SU-DHL-6 (cell line): Measurements from ENCODE around the gene FGF19.

Source experiments
- H2AFZ ChIP-seq: fragments of 200-600 bp; sonication (generic); 2 replicates; pipeline ENCODE4 v1.6.1; 2014; ENCODE audit warnings: low read depth, mild to moderate bottlenecking, moderate library complexity, mixed read lengths, antibody characterized with exemption, low read length; ENCODE audit not compliant: severe bottlenecking
- H3F3A ChIP-seq: fragments of 200-600 bp; shearing (Covaris generic); 2 replicates; pipeline ENCODE4 v1.6.0; 2016; ENCODE audit warnings: antibody characterized with exemption, mild to moderate bottlenecking; ENCODE audit not compliant: insufficient read depth
- H3K27ac ChIP-seq: fragments of 200-600 bp; sonication (generic); 2 replicates; pipeline ENCODE4 v1.5.1; 2016; ENCODE audit warnings: low read depth, mild to moderate bottlenecking, low read length, moderate library complexity, mixed read lengths
- H3K27me3 ChIP-seq: fragments of 200-600 bp; sonication (generic), shearing (Covaris generic); 2 replicates; pipeline ENCODE4 v1.6.0; 2014; ENCODE audit warnings: mild to moderate bottlenecking, low read length
- H3K36me3 ChIP-seq: fragments of 200-600 bp; sonication (generic); 2 replicates; pipeline ENCODE4 v1.6.1; 2014; ENCODE audit warnings: mild to moderate bottlenecking, low read length, mixed read lengths
- H3K4me2 ChIP-seq: fragments of 300-600, 200-600 bp; shearing (Covaris generic), sonication (generic); 2 replicates; pipeline ENCODE4 v1.6.0; 2014; ENCODE audit warnings: low read length, low read depth, mild to moderate bottlenecking; ENCODE audit not compliant: poor library complexity, severe bottlenecking
- H3K4me3 ChIP-seq: fragments of 200-600 bp; sonication (generic); 2 replicates; pipeline ENCODE4 v1.5.1; 2014; ENCODE audit warnings: antibody characterized with exemption, low read length, mild to moderate bottlenecking, mixed read lengths; ENCODE audit not compliant: insufficient read depth, poor library complexity, severe bottlenecking
- H3K79me2 ChIP-seq: fragments of 200-600 bp; sonication (generic); 2 replicates; pipeline ENCODE4 v1.6.1; 2014; ENCODE audit warnings: mild to moderate bottlenecking, low read length, moderate library complexity; ENCODE audit not compliant: insufficient read depth
- H3K9ac ChIP-seq: fragments of 200-600 bp; sonication (generic); 2 replicates; pipeline ENCODE4 v1.7.0; 2014; ENCODE audit warnings: mild to moderate bottlenecking, low read length
- H3K9me2 ChIP-seq: fragments of 200-600 bp; sonication (generic); replicated peaks from 2 replicates; pipeline ENCODE4 v1.6.1; 2014; ENCODE audit warnings: low read length; ENCODE audit not compliant: insufficient read depth
- H3K9me3 ChIP-seq: fragments of 200-600 bp; sonication (generic); 2 replicates; pipeline ENCODE4 v1.6.1; 2014; ENCODE audit warnings: low read length, mixed read lengths; ENCODE audit not compliant: insufficient read depth
- H4K20me1 ChIP-seq: fragments of 200-600 bp; sonication (generic); 2 replicates; pipeline ENCODE4 v1.6.1; 2014; ENCODE audit warnings: low read depth, mild to moderate bottlenecking, antibody characterized with exemption, low read length, moderate library complexity, mixed read lengths
- CTCF ChIP-seq: fragments of 200-600 bp; sonication (generic); IDR thresholded peaks from one replicate; pipeline ENCODE4 v1.5.1; 2017; ENCODE audit warnings: antibody characterized with exemption, mild to moderate bottlenecking, low read length, moderate library complexity; ENCODE audit not compliant: insufficient read depth, poor library complexity, severe bottlenecking
- EZH2phosphoT487 ChIP-seq: fragments of 200-600 bp; sonication (generic), shearing (Covaris generic); conservative IDR thresholded peaks from 2 replicates; pipeline ENCODE4 v1.6.1; 2018; ENCODE audit warnings: mild to moderate bottlenecking, antibody characterized with exemption, low read length, moderate library complexity, mixed read lengths

Gene FGF19

GRCh38 chr11:69703768-69704507, at the start of gene FGF19:
Gene FGF19, minus strand, starts transcription at chr11:69704022. Its CDS starts 146 bp downstream, at chr11:69703876.
- Histone ChIP-seq H3K4me3 (no peak within 1 kb of the TSS), H3K27ac (no peak within 1 kb of the TSS), H3F3A (no peaks in the 10 kb centered on the region), H3K4me2 (no peak within 1 kb of the TSS), H3K27me3 (no peaks in the 10 kb centered on the region), H3K79me2 (no peaks in the 10 kb centered on the region), H4K20me1 (no peaks in the 10 kb centered on the region), H3K9me3 (no peaks in the 10 kb centered on the region), H3K36me3 (no peaks in the 10 kb centered on the region), H3K9me2 (no peaks in the 10 kb centered on the region), H2AFZ (no peak within 1 kb of the TSS), H3K9ac (no peak within 1 kb of the TSS)
- TF ChIP-seq CTCF = no peak
- TF ChIP-seq EZH2phosphoT487 = no peak

- no peak for TF ChIP-seq CTCF
- no peak for TF ChIP-seq EZH2phosphoT487
- Histone ChIP-seq H3K4me2 (no peak overlapping the region), H3K36me3 (no peaks in the 10 kb centered on the region), H4K20me1 (no peaks in the 10 kb centered on the region), H3F3A (no peaks in the 10 kb centered on the region), H2AFZ (no peak overlapping the region), H3K9me3 (no peaks in the 10 kb centered on the region), H3K27ac (no peak overlapping the region), H3K9me2 (no peaks in the 10 kb centered on the region), H3K79me2 (no peaks in the 10 kb centered on the region), H3K27me3 (no peaks in the 10 kb centered on the region), H3K4me3 (no peak overlapping the region), H3K9ac (no peak overlapping the region)
Measured at GRCh38 chr11:69752890-69753289, 49.1 kb upstream of the FGF19 start.

- no peak overlapping the region for H3K27ac ChIP-seq
- H3K9ac ChIP-seq = no peak overlapping the region
- H3K4me2 ChIP-seq = no peak overlapping the region
- TF ChIP-seq CTCF = no peak
- TF ChIP-seq EZH2phosphoT487 = no peak
- H3K9me3 ChIP-seq = no peaks in the 10 kb centered on the region
- no peaks in the 10 kb centered on the region for H3K79me2 ChIP-seq
- H3K4me3 ChIP-seq = no peak overlapping the region
- no peaks in the 10 kb centered on the region for H3K27me3 ChIP-seq
- no peaks in the 10 kb centered on the region for H3F3A ChIP-seq
- H3K9me2 ChIP-seq = no peaks in the 10 kb centered on the region
- no peak overlapping the region for H2AFZ ChIP-seq
- H3K36me3 ChIP-seq = no peaks in the 10 kb centered on the region
- H4K20me1 ChIP-seq = no peaks in the 10 kb centered on the region
Measured at GRCh38 chr11:69750875-69751597, 47.2 kb upstream of the FGF19 start.
